ENCODE data around the gene SLC37A2.
"Not testable (repeated sequence)": the region's sequence is repeated elsewhere in the genome, so short reads cannot be mapped to it uniquely, and the experiment has no call there.

SLC37A2 gene

GRCh38 chr11:125084057-125084416 lies 20.9 kb downstream of the SLC37A2 start:
- DNase-seq (ENCODE audit: low spot score), result no peak

GRCh38 chr11:125084761-125085231 lies 21.7 kb downstream of the SLC37A2 start:
- no peak for DNase-seq (ENCODE audit: low spot score)

GRCh38 chr11:125085301-125086081 lies 22.4 kb downstream of the SLC37A2 start:
- DNase-seq (ENCODE audit: low spot score), result no peak

- no peak for DNase-seq (ENCODE audit: low spot score)
Measured at GRCh38 chr11:125086633-125087296, 23.7 kb downstream of the SLC37A2 start.

GRCh38 chr11:125088123-125088522 lies 25.0 kb downstream of the SLC37A2 start:
- DNase-seq (ENCODE audit: low spot score), result no peak

- DNase-seq (ENCODE audit: low spot score), result no peak
Measured at GRCh38 chr11:125088576-125089455, 25.7 kb downstream of the SLC37A2 start.

GRCh38 chr11:125089481-125089880 lies 26.4 kb downstream of the SLC37A2 start:
- not testable (repeated sequence) for DNase-seq (ENCODE audit: low spot score)

- DNase-seq (ENCODE audit: low spot score), result not testable (repeated sequence)
Measured at GRCh38 chr11:125090151-125090550, 27.0 kb downstream of the SLC37A2 start.

- DNase-seq (ENCODE audit: low spot score), result no peak
Measured at GRCh38 chr11:125090816-125091215, 27.7 kb downstream of the SLC37A2 start.

- DNase-seq (ENCODE audit: low spot score), result peak; percentile 72
Measured at GRCh38 chr11:125091247-125091876, 28.3 kb downstream of the SLC37A2 start.

- DNase-seq (ENCODE audit: low spot score), result no peak
Measured at GRCh38 chr11:125091877-125092664, 29.0 kb downstream of the SLC37A2 start.

- DNase-seq (ENCODE audit: low spot score), result no peak
Measured at GRCh38 chr11:125092669-125093068, 29.6 kb downstream of the SLC37A2 start.

- DNase-seq (ENCODE audit: low spot score), result no peak
Measured at GRCh38 chr11:125093502-125093901, 30.4 kb downstream of the SLC37A2 start.

- no peak for DNase-seq (ENCODE audit: low spot score)
Measured at GRCh38 chr11:125094731-125095130, 31.6 kb downstream of the SLC37A2 start.

GRCh38 chr11:125100136-125100535 lies 37.0 kb downstream of the SLC37A2 start:
- DNase-seq (ENCODE audit: low spot score), result no peak

- DNase-seq (ENCODE audit: low spot score), result no peak
Measured at GRCh38 chr11:125101596-125101995, 38.5 kb downstream of the SLC37A2 start.

GRCh38 chr11:125102025-125102424 lies 38.9 kb downstream of the SLC37A2 start:
- no peak for DNase-seq (ENCODE audit: low spot score)

GRCh38 chr11:125102510-125102909 lies 39.4 kb downstream of the SLC37A2 start:
- DNase-seq (ENCODE audit: low spot score), result no peak

GRCh38 chr11:125105926-125106325 lies 42.8 kb downstream of the SLC37A2 start:
- no peak for DNase-seq (ENCODE audit: low spot score)

GRCh38 chr11:125108469-125108868 lies 45.4 kb downstream of the SLC37A2 start:
- DNase-seq (ENCODE audit: low spot score), result no peak

- no peak for DNase-seq (ENCODE audit: low spot score)
Measured at GRCh38 chr11:125110506-125110905, 47.4 kb downstream of the SLC37A2 start.

All from AG08396 (cell line).